ENCODE data around the gene DCAF5.
A peak's percentile ranks its signal among the peaks of the same experiment; 100 is the strongest.

DCAF5 gene

DNA sequence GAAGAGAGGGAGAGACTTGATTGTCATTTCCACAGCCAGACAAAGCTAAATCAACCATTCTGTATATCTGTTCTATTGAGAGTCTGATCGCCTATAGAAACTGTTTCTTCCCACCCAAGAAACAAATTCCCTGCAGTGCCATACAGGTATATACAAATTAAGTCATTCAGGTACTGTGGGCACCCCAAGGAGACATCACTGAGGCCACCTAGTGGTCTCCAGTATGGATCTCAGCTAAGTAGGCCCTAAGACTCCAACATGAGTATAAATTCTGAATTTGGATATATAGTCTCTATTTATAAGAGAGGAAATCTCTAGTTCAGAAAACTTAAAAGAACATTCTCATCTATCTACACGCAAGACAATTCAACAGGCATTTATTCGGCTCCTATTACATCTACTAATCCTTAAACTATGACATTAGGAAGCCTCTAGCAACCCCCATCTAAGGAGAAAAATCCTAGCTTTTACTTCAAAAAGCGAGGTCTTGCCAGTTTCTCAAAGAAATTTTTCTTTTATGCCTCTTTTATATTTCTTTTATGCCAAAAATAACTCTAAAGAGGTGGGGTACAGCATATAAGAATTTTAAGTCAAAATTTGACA lies 62.6 kb downstream of the DCAF5 start:
- TF ChIP-seq POLR2AphosphoS5 (IDR thresholded peaks at IDR 0.05; ENCODE audit: borderline replicate concordance, low read depth, low read length), result no peak
- no peak for TF ChIP-seq FOXP2 (optimal IDR thresholded peaks at IDR 0.05; ENCODE audit: control extremely low read depth, extremely low read length, insufficient read depth)
- no peak for TF ChIP-seq EZH2 (IDR thresholded peaks at IDR 0.05)
- no peak for DNase-seq (ENCODE audit: low read depth, low spot score)
- Histone ChIP-seq H3K36me3 (ENCODE audit: insufficient read depth, low read length) (peaks cover 16% of the 10 kb centered on the region), H3K9ac (ENCODE audit: insufficient read length) (no peak overlapping the region), H3K4me3 (no peak overlapping the region), H3K9me3 (ENCODE audit: low read depth, low read length) (no peaks in the 10 kb centered on the region), H3K27ac (no peak overlapping the region)

- peaks cover 16% of the 10 kb centered on the region for H3K36me3 ChIP-seq (ENCODE audit: insufficient read depth, low read length)
- H3K27ac ChIP-seq, result no peak overlapping the region
- no peak for DNase-seq (ENCODE audit: low read depth, low spot score)
- no peaks in the 10 kb centered on the region for H3K9me3 ChIP-seq (ENCODE audit: low read depth, low read length)
- H3K4me3 ChIP-seq, result no peak overlapping the region
- H3K9ac ChIP-seq (ENCODE audit: insufficient read length), result no peak overlapping the region
- no peak for TF ChIP-seq FOXP2 (optimal IDR thresholded peaks at IDR 0.05; ENCODE audit: control extremely low read depth, extremely low read length, insufficient read depth)
- TF ChIP-seq POLR2AphosphoS5 (IDR thresholded peaks at IDR 0.05; ENCODE audit: borderline replicate concordance, low read depth, low read length), result no peak
- TF ChIP-seq EZH2 (IDR thresholded peaks at IDR 0.05), result no peak
Observed at GRCh38 chr14:69089046-69089445, 63.9 kb downstream of the DCAF5 start.

- TF ChIP-seq EZH2 (IDR thresholded peaks at IDR 0.05), result no peak
- TF ChIP-seq FOXP2 (optimal IDR thresholded peaks at IDR 0.05; ENCODE audit: control extremely low read depth, extremely low read length, insufficient read depth), result no peak
- no peak for TF ChIP-seq POLR2AphosphoS5 (IDR thresholded peaks at IDR 0.05; ENCODE audit: borderline replicate concordance, low read depth, low read length)
- H3K9me3 ChIP-seq (ENCODE audit: low read depth, low read length), result no peaks in the 10 kb centered on the region
- H3K36me3 ChIP-seq (ENCODE audit: insufficient read depth, low read length), result peaks cover 16% of the 10 kb centered on the region
- H3K9ac ChIP-seq (ENCODE audit: insufficient read length), result no peak overlapping the region
- H3K27ac ChIP-seq, result no peak overlapping the region
- no peak for DNase-seq (ENCODE audit: low read depth, low spot score)
- H3K4me3 ChIP-seq, result no peak overlapping the region
Observed at GRCh38 chr14:69088586-69088985, 64.3 kb downstream of the DCAF5 start.

DNA sequence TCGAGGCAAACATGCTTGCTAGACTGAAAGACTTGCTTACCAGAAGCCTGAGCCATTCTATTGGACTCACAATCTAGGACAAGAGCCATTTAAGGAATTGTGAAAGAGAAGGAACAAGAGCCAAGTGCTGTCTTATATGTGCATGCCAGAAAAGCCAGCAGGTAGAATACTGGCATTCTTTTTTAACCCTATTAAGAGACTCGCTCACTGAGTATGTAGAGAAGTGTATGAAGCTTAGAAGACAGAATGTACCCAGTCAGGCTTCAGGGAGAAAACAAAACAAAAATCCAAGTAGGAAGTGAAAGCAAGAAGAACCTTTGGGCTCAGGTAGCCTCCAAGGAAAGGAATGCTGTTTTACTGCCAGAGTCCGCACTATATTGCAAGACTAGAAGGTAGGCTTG lies 65.9 kb downstream of the DCAF5 start:
- Histone ChIP-seq H3K4me3 (no peak overlapping the region), H3K9ac (ENCODE audit: insufficient read length) (no peak overlapping the region), H3K36me3 (ENCODE audit: insufficient read depth, low read length) (peaks cover 16% of the 10 kb centered on the region), H3K9me3 (ENCODE audit: low read depth, low read length) (no peaks in the 10 kb centered on the region), H3K27ac (no peak overlapping the region)
- TF ChIP-seq FOXP2 (optimal IDR thresholded peaks at IDR 0.05; ENCODE audit: control extremely low read depth, extremely low read length, insufficient read depth) (no peak), EZH2 (IDR thresholded peaks at IDR 0.05) (no peak), POLR2AphosphoS5 (IDR thresholded peaks at IDR 0.05; ENCODE audit: borderline replicate concordance, low read depth, low read length) (no peak)
- no peak for DNase-seq (ENCODE audit: low read depth, low spot score)

DNA sequence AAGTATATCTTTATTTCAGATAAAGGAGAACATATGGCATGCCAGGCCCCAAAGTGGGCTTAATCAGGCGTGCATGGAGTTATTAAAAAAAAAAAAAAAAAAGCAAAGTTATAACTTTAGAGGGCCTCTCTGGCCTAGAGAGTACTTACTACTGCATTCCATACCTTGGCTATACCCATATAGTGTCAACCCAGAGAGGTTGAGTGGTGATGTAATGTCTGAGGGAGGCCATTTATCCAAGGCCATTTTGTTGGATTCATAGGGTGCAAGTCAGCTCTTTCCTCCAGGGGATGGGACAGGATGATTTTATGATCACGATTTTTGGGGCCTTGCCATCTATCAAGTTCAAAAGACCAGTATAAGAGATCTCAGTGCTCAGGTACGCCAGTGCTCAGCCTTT lies 66.4 kb downstream of the DCAF5 start:
- no peaks in the 10 kb centered on the region for H3K9me3 ChIP-seq (ENCODE audit: low read depth, low read length)
- H3K9ac ChIP-seq (ENCODE audit: insufficient read length), result no peak overlapping the region
- H3K4me3 ChIP-seq, result no peak overlapping the region
- no peak for TF ChIP-seq POLR2AphosphoS5 (IDR thresholded peaks at IDR 0.05; ENCODE audit: borderline replicate concordance, low read depth, low read length)
- H3K27ac ChIP-seq, result no peak overlapping the region
- no peak for DNase-seq (ENCODE audit: low read depth, low spot score)
- H3K36me3 ChIP-seq (ENCODE audit: insufficient read depth, low read length), result peaks cover 14% of the 10 kb centered on the region

DNA sequence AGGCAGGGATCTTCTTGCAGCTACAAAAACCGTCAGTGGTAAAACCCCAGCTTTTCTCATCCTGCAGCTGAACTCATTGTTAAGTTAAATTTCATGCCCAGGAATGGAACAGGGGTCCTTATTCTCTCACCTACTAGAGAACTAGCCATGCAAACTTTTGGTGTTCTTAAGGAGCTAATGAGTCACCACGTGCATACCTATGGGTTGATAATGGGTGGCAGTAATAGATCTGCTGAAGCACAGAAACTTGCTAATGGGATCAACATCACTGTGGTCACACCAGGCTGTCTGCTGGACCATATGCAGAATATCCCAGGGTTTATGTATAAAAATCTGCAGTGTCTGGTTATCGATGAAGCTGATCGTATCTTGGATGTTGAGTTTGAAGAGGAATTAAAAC lies 68.9 kb downstream of the DCAF5 start:
- DNase-seq (ENCODE audit: low read depth, low spot score), result no peak
- no peak for TF ChIP-seq EZH2 (IDR thresholded peaks at IDR 0.05)
- no peak for TF ChIP-seq FOXP2 (optimal IDR thresholded peaks at IDR 0.05; ENCODE audit: control extremely low read depth, extremely low read length, insufficient read depth)
- TF ChIP-seq POLR2AphosphoS5 (IDR thresholded peaks at IDR 0.05; ENCODE audit: borderline replicate concordance, low read depth, low read length), result no peak
- H3K27ac ChIP-seq, result no peak overlapping the region
- H3K36me3 ChIP-seq (ENCODE audit: insufficient read depth, low read length), result no peaks in the 10 kb centered on the region; the same call in 1 of the 2 replicates
- H3K9ac ChIP-seq (ENCODE audit: insufficient read length), result no peak overlapping the region
- no peak overlapping the region for H3K4me3 ChIP-seq
- H3K9me3 ChIP-seq (ENCODE audit: low read depth, low read length), result no peaks in the 10 kb centered on the region

- Histone ChIP-seq H3K9ac (ENCODE audit: insufficient read length) (no peak overlapping the region), H3K36me3 (ENCODE audit: insufficient read depth, low read length) (peaks cover 5% of the 10 kb centered on the region), H3K9me3 (ENCODE audit: low read depth, low read length) (no peaks in the 10 kb centered on the region; the same call in 1 of the 2 replicates), H3K4me3 (no peak overlapping the region), H3K27ac (no peak overlapping the region)
- TF ChIP-seq EZH2 (IDR thresholded peaks at IDR 0.05) (no peak), FOXP2 (optimal IDR thresholded peaks at IDR 0.05; ENCODE audit: control extremely low read depth, extremely low read length, insufficient read depth) (no peak)
- no peak for DNase-seq (ENCODE audit: low read depth, low spot score)
Observed at GRCh38 chr14:69083181-69083580, 69.7 kb downstream of the DCAF5 start.

DNA sequence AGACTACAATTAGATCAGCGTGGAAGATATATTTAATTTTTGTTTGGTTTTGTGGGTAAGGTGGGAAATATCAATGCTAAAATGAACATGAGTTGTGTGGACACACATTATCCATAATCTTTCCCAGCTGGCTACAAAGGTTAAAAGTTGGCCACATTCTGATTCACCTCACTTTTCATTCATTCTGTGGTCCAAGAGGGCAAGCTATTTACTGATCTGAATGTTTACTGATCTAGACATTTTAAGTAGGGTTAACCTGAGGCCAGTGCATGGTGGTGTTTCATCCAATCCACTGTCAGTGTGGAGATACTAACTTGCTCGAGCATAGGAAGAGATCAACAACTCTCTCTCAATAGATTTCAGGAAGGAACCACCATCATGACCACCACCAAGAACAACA lies 71.6 kb downstream of the DCAF5 start:
- DNase-seq (ENCODE audit: low read depth, low spot score), result no peak
- Histone ChIP-seq H3K36me3 (ENCODE audit: insufficient read depth, low read length) (peaks cover 7% of the 10 kb centered on the region), H3K9me3 (ENCODE audit: low read depth, low read length) (no peaks in the 10 kb centered on the region; the same call in 1 of the 2 replicates), H3K4me3 (no peak overlapping the region), H3K27ac (no peak overlapping the region), H3K9ac (ENCODE audit: insufficient read length) (no peak overlapping the region)
- no peak for TF ChIP-seq POLR2AphosphoS5 (IDR thresholded peaks at IDR 0.05; ENCODE audit: borderline replicate concordance, low read depth, low read length)
- TF ChIP-seq FOXP2 (optimal IDR thresholded peaks at IDR 0.05; ENCODE audit: control extremely low read depth, extremely low read length, insufficient read depth), result no peak
- TF ChIP-seq EZH2 (IDR thresholded peaks at IDR 0.05), result no peak

DNA sequence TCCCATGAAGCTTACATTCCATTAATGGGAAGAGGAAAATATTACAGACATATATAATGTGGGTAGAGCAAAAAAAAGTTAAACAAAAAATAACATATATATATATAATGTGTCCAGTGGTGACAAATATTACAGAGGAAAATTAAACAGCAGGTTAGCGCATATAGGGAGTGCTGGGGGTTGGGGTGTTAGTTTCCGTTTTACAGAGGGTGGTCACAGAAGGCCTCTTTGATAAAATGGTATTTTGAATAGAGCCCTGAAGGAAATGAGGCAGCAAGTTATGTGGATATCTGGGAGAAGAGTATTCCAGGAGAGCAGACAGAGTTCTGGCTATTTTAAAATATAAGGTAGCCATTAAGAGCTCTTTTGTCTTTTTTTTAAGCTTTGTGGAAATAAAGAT lies 73.2 kb downstream of the DCAF5 start:
- TF ChIP-seq FOXP2 (optimal IDR thresholded peaks at IDR 0.05; ENCODE audit: control extremely low read depth, extremely low read length, insufficient read depth) (no peak), POLR2AphosphoS5 (IDR thresholded peaks at IDR 0.05; ENCODE audit: borderline replicate concordance, low read depth, low read length) (no peak), EZH2 (IDR thresholded peaks at IDR 0.05) (no peak)
- no peak for DNase-seq (ENCODE audit: low read depth, low spot score)
- Histone ChIP-seq H3K4me3 (no peak overlapping the region), H3K27ac (peak overlapping the region; percentile 89), H3K9me3 (ENCODE audit: low read depth, low read length) (no peaks in the 10 kb centered on the region; the same call in 1 of the 2 replicates), H3K9ac (ENCODE audit: insufficient read length) (peak overlapping the region; percentile 30), H3K36me3 (ENCODE audit: insufficient read depth, low read length) (peaks cover 7% of the 10 kb centered on the region)

All from SK-N-MC (cell line).